HG03025 (cell line): ENCODE data around the gene GSG1L.
"Not testable (repeated sequence)": the region's sequence is repeated elsewhere in the genome, so short reads cannot be mapped to it uniquely, and the experiment has no call there.

Source experiments
- ATAC-seq: cut with Tn5 transposase; IDR thresholded peaks from one replicate; pipeline ENCODE4 v1.9.1; 2021; ENCODE audit warnings: mild to moderate bottlenecking, moderate library complexity; ENCODE audit not compliant: unreplicated experiment, low FRiP score

The GSG1L gene

GRCh38 chr16:27921134-27921533, 142.4 kb downstream of the GSG1L start:
- no peak for ATAC-seq

GRCh38 chr16:27920391-27920891, 143.1 kb downstream of the GSG1L start:
- ATAC-seq, result no peak

- no peak for ATAC-seq
Observed at GRCh38 chr16:27918755-27919154, 144.8 kb downstream of the GSG1L start.

- no peak for ATAC-seq
Observed at GRCh38 chr16:27917949-27918348, 145.6 kb downstream of the GSG1L start.

GRCh38 chr16:27911486-27911885, 152.0 kb downstream of the GSG1L start:
- no peak for ATAC-seq

GRCh38 chr16:27907457-27907972, 156.0 kb downstream of the GSG1L start:
- ATAC-seq, result no peak

GRCh38 chr16:27906883-27907282, 156.6 kb downstream of the GSG1L start:
- no peak for ATAC-seq

- ATAC-seq, result no peak
Observed at GRCh38 chr16:27903046-27903655, 160.4 kb downstream of the GSG1L start.

GRCh38 chr16:27902551-27902950, 161.0 kb downstream of the GSG1L start:
- ATAC-seq, result no peak

- no peak for ATAC-seq
Observed at GRCh38 chr16:27901956-27902355, 161.6 kb downstream of the GSG1L start.

GRCh38 chr16:27899736-27900135, 163.8 kb downstream of the GSG1L start:
- no peak for ATAC-seq

- no peak for ATAC-seq
Observed at GRCh38 chr16:27894386-27894785, 169.1 kb downstream of the GSG1L start.

GRCh38 chr16:27892879-27893278, 170.6 kb downstream of the GSG1L start:
- no peak for ATAC-seq

GRCh38 chr16:27890866-27891265, 172.6 kb downstream of the GSG1L start:
- ATAC-seq, result no peak

GRCh38 chr16:27890006-27890405, 173.5 kb downstream of the GSG1L start:
- ATAC-seq, result no peak

GRCh38 chr16:27883576-27883975, 179.9 kb downstream of the GSG1L start:
- ATAC-seq, result no peak

- ATAC-seq, result no peak
Observed at GRCh38 chr16:27880287-27880686, 183.2 kb downstream of the GSG1L start.

- ATAC-seq, result no peak
Observed at GRCh38 chr16:27879601-27880247, 183.8 kb downstream of the GSG1L start.

- ATAC-seq, result not testable (repeated sequence)
Observed at GRCh38 chr16:27872627-27873026, 190.9 kb downstream of the GSG1L start.

- no peak for ATAC-seq
Observed at GRCh38 chr16:27870116-27870798, 193.3 kb downstream of the GSG1L start.

GRCh38 chr16:27869411-27869810, 194.1 kb downstream of the GSG1L start:
- ATAC-seq, result no peak
